ENCODE measurements around the gene GPR142. TPM values are rescaled to one million over a fixed set of nuclear protein-coding genes. Genes with fewer than 3 reads are reported as not detected.

GPR142 gene
- total and polyA plus RNA-seq, 2 donors (not counting 3 experiments of a cell fraction or from before 2014, with no cell fraction given) = not detected

DNA sequence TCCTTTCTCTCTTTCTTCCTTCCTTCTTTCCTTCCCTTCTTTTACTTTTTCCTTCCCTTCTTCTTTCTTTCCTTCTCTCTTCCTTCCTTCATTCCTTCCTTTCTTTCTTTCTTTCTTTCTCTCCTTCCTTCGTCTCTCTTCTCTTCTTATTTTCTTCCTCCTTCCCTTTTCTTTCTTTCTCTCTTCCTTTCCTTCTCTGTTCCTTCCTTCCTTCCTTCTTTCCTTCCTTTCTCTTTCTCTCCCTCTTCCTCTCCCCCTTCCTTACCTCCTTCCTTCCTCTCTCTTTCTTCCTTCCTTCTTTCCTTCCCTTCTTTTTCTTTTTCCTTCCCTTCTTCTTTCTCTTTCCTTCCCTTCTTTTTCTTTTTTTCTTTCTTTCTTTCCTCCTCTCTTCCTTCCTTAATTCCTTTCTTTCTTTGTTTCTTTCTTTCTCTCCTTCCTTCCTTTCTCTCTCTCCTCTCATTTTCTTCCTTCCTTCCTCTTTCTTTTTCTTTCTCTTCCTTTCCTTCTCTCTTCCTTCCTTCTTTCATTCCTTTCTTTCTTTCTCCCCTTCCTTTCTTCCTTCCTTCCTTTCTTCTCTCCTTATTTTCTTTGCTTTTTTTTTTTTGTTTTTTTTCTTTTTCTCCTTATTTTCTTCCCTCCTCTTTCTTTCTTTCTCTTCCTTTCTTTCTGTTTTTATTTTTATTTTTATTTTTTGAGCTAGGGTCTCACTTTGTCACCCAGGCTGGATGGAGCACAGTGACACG lies 22.8 kb downstream of the GPR142 start:
- Histone ChIP-seq H3K9me3 (replicated peaks; ENCODE audit: control insufficient read depth, insufficient read depth, low read length) (no peaks in the 10 kb centered on the region), H3K27ac (ENCODE audit: insufficient read depth, low read depth, low read length) (no peak overlapping the region), H4K20me1 (replicated peaks; ENCODE audit: control insufficient read depth, extremely low read depth, insufficient read depth, low read length) (no peaks in the 10 kb centered on the region), H3K4me3 (replicated peaks in 1 of 3; ENCODE audit: insufficient read depth in 1 of 3, low read depth in 1 of 3, low read length in 3 of 3) (no peak overlapping the region), H2AFZ (ENCODE audit: low read depth, low read length) (no peak overlapping the region), H3K27me3 (ENCODE audit: control insufficient read depth in 2 of 2, insufficient read depth in 2 of 2, low read length in 2 of 2) (no peaks in the 10 kb centered on the region), H3K36me3 (ENCODE audit: control insufficient read depth in 2 of 2, extremely low read depth in 1 of 2, insufficient read depth in 2 of 2, low read length in 2 of 2) (no peaks in the 10 kb centered on the region), H3K9me1 (replicated peaks; ENCODE audit: control insufficient read depth, extremely low read depth, insufficient read depth, low read length) (no peaks in the 10 kb centered on the region), H3K4me2 (ENCODE audit: insufficient read depth, low read length) (no peak overlapping the region), H3K9ac (replicated peaks; ENCODE audit: extremely low read depth, insufficient read depth, low read length) (no peak overlapping the region), H3K79me2 (ENCODE audit: control insufficient read depth, insufficient read depth, low read length) (no peaks in the 10 kb centered on the region), H3K4me1 (ENCODE audit: control insufficient read depth, extremely low read depth, insufficient read depth, low read length) (no peaks in the 10 kb centered on the region)
- POLR2A ChIA-PET = no interaction called here
- CTCF ChIA-PET = interaction anchor here (0.7 to 5.3 kb wide), 2 partner anchors 10 to 89 kb away, joined by 4 to 32 read pairs; no protein-coding TSS in a partner anchor
- TF ChIP-seq EZH2 (IDR thresholded peaks at IDR 0.05; ENCODE audit: borderline replicate concordance, low read depth, low read length, severe bottlenecking) (no peak), JUN (IDR thresholded peaks at IDR 0.05; ENCODE audit: borderline replicate concordance, insufficient read depth, insufficient read length, low read depth) (no peak), POLR2AphosphoS5 (IDR thresholded peaks at IDR 0.05; ENCODE audit: insufficient read depth, low read depth, low read length) (no peak), GATA2 (IDR thresholded peaks at IDR 0.05; ENCODE audit: insufficient read depth, insufficient read length, low read depth, low read length) (no peak), MYC (IDR thresholded peaks at IDR 0.05; ENCODE audit: low read depth, low read length) (no peak), POLR2A (IDR thresholded peaks at IDR 0.05; ENCODE audit: low read depth, low read length) (no peak), FOS (IDR thresholded peaks at IDR 0.05; ENCODE audit: borderline replicate concordance, insufficient read depth, low read length) (no peak), CTCF (IDR thresholded peaks at IDR 0.05; ENCODE audit: extremely low read depth in 1 of 2, insufficient read depth in 1 of 2, low read depth in 1 of 2, low read length in 2 of 2) (no peak), MAX (IDR thresholded peaks at IDR 0.05; ENCODE audit: insufficient read depth, insufficient read length) (no peak)
- dilution Hi-C loops (cut with MboI; ENCODE audit: extremely low pct_ligation_motif_present, low sequenced_read_pairs) = no loop called here
- intact Hi-C loops (cut with micrococcal nuclease) = no loop called here
- DNase-seq (ENCODE audit: low read depth, low spot score) = no peak
- BruUV-seq (replicated peaks) = no TSS peak
- FAIRE-seq = no peak
